Osteoblast (primary cell): ENCODE data around the gene CNN2. TPM values are rescaled to one million over a fixed set of nuclear protein-coding genes. Genes with fewer than 3 reads are reported as not detected.

Experiments
- DNase-seq: peaks from one replicate; pipeline ENCODE4 v3.0.0; 2011; ENCODE audit warnings: low spot score, mixed read lengths; ENCODE audit not compliant: insufficient read length; ENCODE audit errors: missing footprints
- H2AFZ ChIP-seq: 2 replicates; pipeline ENCODE4 v1.6.0; 2011; ENCODE audit warnings: mild to moderate bottlenecking, low read length
- H3K27ac ChIP-seq: 2 replicates; pipeline ENCODE4 v1.5.1; 2011; ENCODE audit warnings: mild to moderate bottlenecking, low read depth, low read length, moderate library complexity
- H3K27me3 ChIP-seq: 2 replicates; pipeline ENCODE4 v1.6.0; 2012; ENCODE audit warnings: mild to moderate bottlenecking, control low read depth, inconsistent platforms, low read length, moderate library complexity; ENCODE audit not compliant: insufficient read depth
- H3K36me3 ChIP-seq: 2 replicates; pipeline ENCODE4 v1.5.1; 2011; ENCODE audit warnings: mild to moderate bottlenecking, low read length, control low read depth, moderate library complexity; ENCODE audit not compliant: insufficient read depth
- H3K4me1 ChIP-seq: 2 replicates; pipeline ENCODE4 v1.5.1; 2011; ENCODE audit warnings: mild to moderate bottlenecking, low read length, control low read depth, moderate library complexity; ENCODE audit not compliant: insufficient read depth
- H3K4me2 ChIP-seq: 2 replicates; pipeline ENCODE4 v1.6.0; 2011; ENCODE audit warnings: mild to moderate bottlenecking, low read length; ENCODE audit not compliant: insufficient read depth
- H3K4me3 ChIP-seq: fragments of 200-600 bp; sonication (generic); 3 replicates; pipeline ENCODE4 v1.5.1; 2012; ENCODE audit warnings: mild to moderate bottlenecking, low read length, inconsistent platforms; ENCODE audit not compliant: insufficient read depth
- H3K79me2 ChIP-seq: 2 replicates; pipeline ENCODE4 v1.6.0; 2012; ENCODE audit warnings: mild to moderate bottlenecking, low read length, control low read depth, inconsistent platforms; ENCODE audit not compliant: insufficient read depth
- H3K9me3 ChIP-seq: 2 replicates; pipeline ENCODE4 v1.5.1; 2011; ENCODE audit warnings: low read depth, low read length, control low read depth
- H4K20me1 ChIP-seq: 2 replicates; pipeline ENCODE4 v1.6.0; 2012; ENCODE audit warnings: mild to moderate bottlenecking, low read length, control low read depth; ENCODE audit not compliant: insufficient read depth
- total RNA-seq: library from RNA; depleted of rRNA; stranded (reverse); fragments of >200 nt; gene quantifications from 2 replicates; pipeline ENCODE4 v1.2.3, GENCODE V29; 2012
- TF ChIP-seq, protein P1 (sequence below): IDR thresholded peaks from 2 replicates; pipeline ENCODE4 v1.5.1; 2011; ENCODE audit warnings: mild to moderate bottlenecking, low read depth, low read length, moderate library complexity; ENCODE audit errors: extremely low read depth

The CNN2 gene
- total RNA-seq, 1 donor = 594 TPM

DNA sequence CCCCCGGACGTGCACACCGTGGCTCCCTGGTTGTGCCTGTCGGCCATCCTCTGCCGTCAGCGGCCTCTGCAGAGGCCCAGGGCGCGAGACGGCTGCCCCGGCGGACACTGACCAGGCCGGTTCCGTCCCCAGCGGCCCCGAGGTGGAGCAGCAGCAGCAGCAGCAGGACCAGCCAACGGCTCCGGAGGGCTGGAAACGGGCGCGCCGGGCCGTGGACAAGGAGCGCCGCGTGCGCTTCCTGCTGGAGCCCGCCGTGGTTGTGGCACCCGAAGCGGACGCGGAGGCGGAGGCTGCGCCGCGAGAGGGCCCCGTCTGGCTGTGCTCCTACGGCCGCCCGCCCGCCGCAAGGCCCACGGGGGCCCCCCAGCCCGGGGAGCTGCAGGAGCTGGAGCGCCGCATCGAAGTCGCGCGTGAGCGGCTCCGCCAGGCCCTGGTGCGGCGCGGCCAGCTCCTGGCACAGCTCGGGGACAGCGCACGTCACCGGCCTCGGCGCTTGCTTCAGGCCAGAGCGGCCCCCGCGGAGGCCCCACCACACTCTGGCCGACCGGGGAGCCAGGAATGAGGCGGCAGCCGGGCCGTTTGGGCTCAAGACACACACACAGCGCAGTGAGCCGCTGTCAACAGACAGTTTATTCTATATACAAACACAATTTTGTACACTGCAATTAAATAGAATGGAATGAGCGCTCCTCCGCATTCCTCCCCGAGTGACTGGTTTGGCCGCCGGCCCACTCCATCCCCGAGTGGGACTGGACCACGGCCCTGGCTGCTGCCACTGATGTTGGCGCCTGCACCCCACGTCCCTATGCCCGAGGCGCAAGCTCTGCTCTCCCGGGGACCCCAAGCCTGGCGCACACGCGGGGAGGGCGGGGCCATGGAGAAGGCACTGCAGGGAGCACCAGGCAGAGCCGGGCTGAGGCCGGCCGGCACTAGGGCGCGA lies 17.1 kb upstream of the CNN2 start:
- DNase-seq = peak; percentile 99
- H3K9me3 ChIP-seq = no peaks in the 10 kb centered on the region
- H4K20me1 ChIP-seq = peaks cover 16% of the 10 kb centered on the region
- H3K27me3 ChIP-seq = no peaks in the 10 kb centered on the region
- no peak overlapping the region for H3K4me3 ChIP-seq
- H2AFZ ChIP-seq = no peak overlapping the region
- no peak overlapping the region for H3K27ac ChIP-seq
- no peak overlapping the region for H3K4me2 ChIP-seq
- no peaks in the 10 kb centered on the region for H3K4me1 ChIP-seq
- peaks cover 15% of the 10 kb centered on the region for H3K79me2 ChIP-seq
- H3K36me3 ChIP-seq = peaks cover 21% of the 10 kb centered on the region
- TF ChIP-seq, protein P1, sequence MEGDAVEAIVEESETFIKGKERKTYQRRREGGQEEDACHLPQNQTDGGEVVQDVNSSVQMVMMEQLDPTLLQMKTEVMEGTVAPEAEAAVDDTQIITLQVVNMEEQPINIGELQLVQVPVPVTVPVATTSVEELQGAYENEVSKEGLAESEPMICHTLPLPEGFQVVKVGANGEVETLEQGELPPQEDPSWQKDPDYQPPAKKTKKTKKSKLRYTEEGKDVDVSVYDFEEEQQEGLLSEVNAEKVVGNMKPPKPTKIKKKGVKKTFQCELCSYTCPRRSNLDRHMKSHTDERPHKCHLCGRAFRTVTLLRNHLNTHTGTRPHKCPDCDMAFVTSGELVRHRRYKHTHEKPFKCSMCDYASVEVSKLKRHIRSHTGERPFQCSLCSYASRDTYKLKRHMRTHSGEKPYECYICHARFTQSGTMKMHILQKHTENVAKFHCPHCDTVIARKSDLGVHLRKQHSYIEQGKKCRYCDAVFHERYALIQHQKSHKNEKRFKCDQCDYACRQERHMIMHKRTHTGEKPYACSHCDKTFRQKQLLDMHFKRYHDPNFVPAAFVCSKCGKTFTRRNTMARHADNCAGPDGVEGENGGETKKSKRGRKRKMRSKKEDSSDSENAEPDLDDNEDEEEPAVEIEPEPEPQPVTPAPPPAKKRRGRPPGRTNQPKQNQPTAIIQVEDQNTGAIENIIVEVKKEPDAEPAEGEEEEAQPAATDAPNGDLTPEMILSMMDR = no peak

DNA sequence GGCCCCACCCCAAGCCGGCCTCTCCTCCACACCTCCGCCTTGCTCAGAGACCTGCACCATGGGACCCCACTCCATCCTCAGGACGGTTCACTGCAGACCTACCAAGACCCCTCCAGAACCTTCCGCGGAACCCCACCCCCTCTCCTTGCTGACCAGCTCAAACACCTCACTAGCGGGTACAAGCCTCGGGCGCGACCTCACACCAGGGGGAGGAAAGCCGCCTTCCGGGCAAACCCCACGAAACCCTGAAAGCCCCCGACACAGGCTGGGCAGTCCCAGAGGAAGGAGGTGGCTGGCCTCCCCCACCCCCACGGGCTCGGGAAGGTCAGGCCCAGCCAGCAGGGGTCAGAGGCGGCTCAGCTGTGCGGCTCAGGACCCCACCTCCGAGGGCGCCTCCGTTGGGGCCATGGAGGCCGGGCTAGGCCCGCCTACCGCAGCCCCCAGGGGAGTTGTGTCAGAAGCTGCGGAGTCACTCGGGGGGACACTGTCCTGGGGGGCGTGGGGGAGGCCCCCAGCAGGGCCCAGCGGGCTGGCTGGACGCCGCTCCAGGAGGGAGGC lies 16.3 kb upstream of the CNN2 start:
- Histone ChIP-seq H3K9me3 (no peaks in the 10 kb centered on the region), H3K4me2 (no peak overlapping the region), H3K4me1 (no peaks in the 10 kb centered on the region), H3K4me3 (no peak overlapping the region), H3K27ac (no peak overlapping the region), H3K27me3 (no peaks in the 10 kb centered on the region), H3K36me3 (peaks cover 22% of the 10 kb centered on the region), H3K79me2 (peaks cover 23% of the 10 kb centered on the region), H4K20me1 (peaks cover 20% of the 10 kb centered on the region), H2AFZ (no peak overlapping the region)
- no peak for DNase-seq
- TF ChIP-seq, protein P1 = no peak

DNA sequence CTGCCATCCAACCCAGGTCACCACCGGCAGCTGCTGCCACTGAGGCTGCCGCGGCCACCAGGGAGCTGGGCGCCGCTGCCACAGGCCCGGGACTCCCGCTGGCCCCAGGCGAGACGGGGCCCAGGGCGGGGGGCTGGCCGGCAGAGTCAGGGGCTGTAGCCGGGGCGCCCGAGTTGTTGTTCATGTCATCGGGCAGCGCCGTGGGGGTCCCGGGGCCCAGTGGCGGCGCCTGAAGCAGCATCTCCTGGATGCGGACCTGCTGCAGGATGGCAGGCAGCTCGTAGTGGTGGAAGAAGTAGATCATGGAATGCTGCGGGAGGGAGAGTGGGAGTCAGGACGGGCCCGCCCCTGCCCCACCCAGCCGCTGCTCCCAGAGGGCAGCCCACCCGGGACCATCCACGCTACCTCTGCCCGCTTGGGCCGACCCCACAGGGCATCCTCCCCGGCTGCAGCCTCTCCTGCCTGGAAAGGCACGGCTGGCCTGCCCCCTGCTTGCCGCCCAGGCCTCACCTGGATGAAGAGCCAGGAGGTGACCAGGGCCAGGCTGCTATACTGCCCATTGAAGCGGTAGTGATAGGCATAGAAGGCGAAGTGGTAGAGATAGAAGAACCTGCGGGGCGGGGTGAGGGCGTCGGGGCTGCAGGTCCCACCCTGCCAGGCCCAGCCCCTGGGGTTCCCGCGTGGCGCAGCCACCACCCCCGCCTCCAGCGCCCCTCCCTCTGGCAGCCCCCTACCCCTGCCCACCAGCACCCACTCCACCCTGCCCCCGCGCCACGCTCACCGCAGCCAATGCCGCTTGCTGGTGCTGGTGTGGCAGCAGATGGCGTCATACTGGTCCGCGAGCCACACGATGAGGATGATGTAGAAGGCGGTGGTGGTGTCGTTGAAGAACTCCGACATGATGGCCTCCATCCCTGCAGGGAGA lies 15.6 kb upstream of the CNN2 start:
- Histone ChIP-seq H3K4me1 (no peaks in the 10 kb centered on the region), H3K4me2 (no peak overlapping the region), H4K20me1 (peaks cover 28% of the 10 kb centered on the region), H3K36me3 (peaks cover 22% of the 10 kb centered on the region), H3K27me3 (no peaks in the 10 kb centered on the region), H3K4me3 (no peak overlapping the region), H3K27ac (no peak overlapping the region), H3K9me3 (no peaks in the 10 kb centered on the region), H2AFZ (no peak overlapping the region), H3K79me2 (peaks cover 31% of the 10 kb centered on the region)
- TF ChIP-seq, protein P1 = no peak
- no peak for DNase-seq
